ENCODE measurements around the gene MAPKAP1.
A peak's percentile ranks its signal among the peaks of the same experiment; 100 is the strongest.

MAPKAP1 gene

GRCh38 chr9:125409637-125410521, 297.1 kb downstream of the MAPKAP1 start:
- TF ChIP-seq CTCF (IDR thresholded peaks at IDR 0.05) (no peak), ZFX (IDR thresholded peaks at IDR 0.05; ENCODE audit: borderline replicate concordance) (no peak)
- H3K27ac ChIP-seq, result peak overlapping the region; percentile 87

GRCh38 chr9:125409217-125409636, 297.8 kb downstream of the MAPKAP1 start:
- TF ChIP-seq CTCF (IDR thresholded peaks at IDR 0.05), result no peak
- TF ChIP-seq ZFX (IDR thresholded peaks at IDR 0.05; ENCODE audit: borderline replicate concordance), result no peak
- peak overlapping the region; percentile 87; the same call in 1 of the 2 replicates for H3K27ac ChIP-seq

- peak overlapping the region; percentile 87 for H3K27ac ChIP-seq
- peak; percentile 91 for TF ChIP-seq CTCF (IDR thresholded peaks at IDR 0.05)
- TF ChIP-seq ZFX (IDR thresholded peaks at IDR 0.05; ENCODE audit: borderline replicate concordance), result no peak
Measured at GRCh38 chr9:125407974-125408900, 298.8 kb downstream of the MAPKAP1 start.

- no peak overlapping the region for H3K27ac ChIP-seq
- no peak for TF ChIP-seq CTCF (IDR thresholded peaks at IDR 0.05)
- no peak for TF ChIP-seq ZFX (IDR thresholded peaks at IDR 0.05; ENCODE audit: borderline replicate concordance)
Measured at GRCh38 chr9:125407432-125407973, 299.5 kb downstream of the MAPKAP1 start.

GRCh38 chr9:125406810-125407087, 300.3 kb downstream of the MAPKAP1 start:
- no peak for TF ChIP-seq CTCF (IDR thresholded peaks at IDR 0.05)
- no peak overlapping the region for H3K27ac ChIP-seq

GRCh38 chr9:125405938-125406809, 300.8 kb downstream of the MAPKAP1 start:
- H3K27ac ChIP-seq, result no peak overlapping the region

More at GRCh38 chr9:125405938-125406809, 300.8 kb downstream of the MAPKAP1 start:
- TF ChIP-seq ZFX (IDR thresholded peaks at IDR 0.05; ENCODE audit: borderline replicate concordance) (no peak), CTCF (IDR thresholded peaks at IDR 0.05) (no peak)

All from 22Rv1 (cell line).